ENCODE results near the gene KCNE4. TPM values are rescaled to one million over a fixed set of nuclear protein-coding genes. Genes with fewer than 3 reads are reported as not detected.
A peak's percentile ranks its signal among the peaks of the same experiment; 100 is the strongest.

The KCNE4 gene
- total RNA-seq, 6 experiments from 2014 or later, result 4.6 to 10.5 (median 5.0) TPM

DNA sequence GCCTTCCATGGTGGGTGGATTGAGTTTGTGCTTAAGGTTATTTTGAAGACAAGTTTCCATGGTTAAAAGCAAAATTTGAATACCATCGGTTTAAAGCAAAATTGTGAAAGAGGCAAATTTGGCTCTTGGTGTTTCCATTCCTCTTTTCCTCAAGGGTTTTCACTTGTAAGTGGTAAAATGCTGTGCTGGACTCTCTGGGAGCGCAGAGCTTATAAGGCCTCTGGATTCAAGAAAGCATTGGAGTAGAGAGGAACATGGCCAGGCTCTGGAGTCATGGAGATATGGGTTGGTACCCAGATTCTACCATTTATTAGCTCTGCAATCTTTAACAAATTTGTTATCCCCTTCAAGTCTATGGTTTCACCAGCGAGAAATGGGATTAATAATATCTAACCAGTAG, 17.5 kb downstream of the KCNE4 start:
- H3K4me1 Mint-ChIP-seq (ENCODE audit: low read depth), result peaks cover 19% of the 10 kb centered on the region
- no peak for TF ChIP-seq CTCF (IDR thresholded peaks at IDR 0.05)
- H3K4me3 Mint-ChIP-seq, result no peak overlapping the region
- no peaks in the 10 kb centered on the region; the same call in 1 of the 2 replicates for H3K36me3 Mint-ChIP-seq (ENCODE audit: low read depth)
- H3K27ac Mint-ChIP-seq, result no peak overlapping the region
- DNase-seq, result no peak
- H3K9me3 Mint-ChIP-seq, result no peaks in the 10 kb centered on the region
- H3K27me3 Mint-ChIP-seq (ENCODE audit: insufficient read depth), result no peaks in the 10 kb centered on the region

DNA sequence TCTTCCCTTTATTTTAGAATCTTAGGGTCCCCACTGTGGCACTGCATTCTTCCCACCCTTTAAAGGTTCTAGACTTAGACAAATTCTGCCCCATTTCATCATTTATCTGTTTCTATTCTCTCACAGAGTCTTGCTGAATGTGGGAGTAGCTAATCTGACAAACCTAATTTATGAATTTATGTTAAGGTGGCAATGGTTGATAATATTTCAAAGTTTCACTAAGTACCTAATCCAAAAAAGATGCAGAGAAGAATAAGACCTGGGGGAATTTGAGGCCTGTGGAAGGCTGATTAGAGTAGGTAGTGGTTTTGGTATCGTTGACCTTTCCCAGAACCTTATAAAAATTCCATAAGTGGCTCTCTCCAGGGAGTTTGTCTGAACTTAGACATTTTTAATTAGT, 18.0 kb downstream of the KCNE4 start:
- no peak overlapping the region for H3K27ac Mint-ChIP-seq
- no peak for DNase-seq
- no peaks in the 10 kb centered on the region; the same call in 1 of the 2 replicates for H3K36me3 Mint-ChIP-seq (ENCODE audit: low read depth)
- no peak overlapping the region for H3K4me3 Mint-ChIP-seq
- TF ChIP-seq CTCF (IDR thresholded peaks at IDR 0.05), result no peak
- H3K27me3 Mint-ChIP-seq (ENCODE audit: insufficient read depth), result no peaks in the 10 kb centered on the region
- no peaks in the 10 kb centered on the region for H3K9me3 Mint-ChIP-seq
- H3K4me1 Mint-ChIP-seq (ENCODE audit: low read depth), result peaks cover 18% of the 10 kb centered on the region

DNA sequence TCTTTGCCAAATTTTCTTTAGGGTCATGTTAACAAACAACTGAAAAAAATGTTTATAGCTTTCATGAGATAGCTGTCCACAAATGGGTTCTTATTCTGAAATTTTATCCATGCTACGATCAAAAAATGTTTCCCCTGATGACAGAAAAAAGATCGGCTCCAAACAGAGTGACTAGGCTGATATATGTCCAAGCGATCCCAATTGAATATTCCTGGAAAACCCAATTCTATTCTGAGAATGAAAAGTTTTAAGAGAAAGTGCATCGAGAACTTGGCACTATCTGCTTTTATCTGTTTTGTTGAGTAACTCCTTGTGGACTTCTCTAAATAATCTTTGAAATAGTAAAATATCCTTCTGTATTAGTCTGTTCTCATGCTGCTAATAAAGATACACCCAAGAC, 19.1 kb downstream of the KCNE4 start:
- Mint-ChIP-seq H3K27ac (no peak overlapping the region), H3K36me3 (ENCODE audit: low read depth) (peaks cover 4% of the 10 kb centered on the region), H3K4me1 (ENCODE audit: low read depth) (peaks cover 27% of the 10 kb centered on the region), H3K27me3 (ENCODE audit: insufficient read depth) (no peaks in the 10 kb centered on the region), H3K4me3 (no peak overlapping the region), H3K9me3 (no peaks in the 10 kb centered on the region)
- TF ChIP-seq CTCF (IDR thresholded peaks at IDR 0.05), result no peak
- no peak for DNase-seq

- H3K36me3 Mint-ChIP-seq (ENCODE audit: low read depth), result peaks cover 14% of the 10 kb centered on the region
- H3K4me1 Mint-ChIP-seq (ENCODE audit: low read depth), result peaks cover 42% of the 10 kb centered on the region
- H3K27me3 Mint-ChIP-seq (ENCODE audit: insufficient read depth), result no peaks in the 10 kb centered on the region
- H3K4me3 Mint-ChIP-seq, result no peak overlapping the region
- TF ChIP-seq CTCF (IDR thresholded peaks at IDR 0.05), result no peak
- DNase-seq, result no peak
- no peaks in the 10 kb centered on the region; the same call in 1 of the 2 replicates for H3K9me3 Mint-ChIP-seq
- no peak overlapping the region for H3K27ac Mint-ChIP-seq
Observed at GRCh38 chr2:223072826-223073225, 20.8 kb downstream of the KCNE4 start.

DNA sequence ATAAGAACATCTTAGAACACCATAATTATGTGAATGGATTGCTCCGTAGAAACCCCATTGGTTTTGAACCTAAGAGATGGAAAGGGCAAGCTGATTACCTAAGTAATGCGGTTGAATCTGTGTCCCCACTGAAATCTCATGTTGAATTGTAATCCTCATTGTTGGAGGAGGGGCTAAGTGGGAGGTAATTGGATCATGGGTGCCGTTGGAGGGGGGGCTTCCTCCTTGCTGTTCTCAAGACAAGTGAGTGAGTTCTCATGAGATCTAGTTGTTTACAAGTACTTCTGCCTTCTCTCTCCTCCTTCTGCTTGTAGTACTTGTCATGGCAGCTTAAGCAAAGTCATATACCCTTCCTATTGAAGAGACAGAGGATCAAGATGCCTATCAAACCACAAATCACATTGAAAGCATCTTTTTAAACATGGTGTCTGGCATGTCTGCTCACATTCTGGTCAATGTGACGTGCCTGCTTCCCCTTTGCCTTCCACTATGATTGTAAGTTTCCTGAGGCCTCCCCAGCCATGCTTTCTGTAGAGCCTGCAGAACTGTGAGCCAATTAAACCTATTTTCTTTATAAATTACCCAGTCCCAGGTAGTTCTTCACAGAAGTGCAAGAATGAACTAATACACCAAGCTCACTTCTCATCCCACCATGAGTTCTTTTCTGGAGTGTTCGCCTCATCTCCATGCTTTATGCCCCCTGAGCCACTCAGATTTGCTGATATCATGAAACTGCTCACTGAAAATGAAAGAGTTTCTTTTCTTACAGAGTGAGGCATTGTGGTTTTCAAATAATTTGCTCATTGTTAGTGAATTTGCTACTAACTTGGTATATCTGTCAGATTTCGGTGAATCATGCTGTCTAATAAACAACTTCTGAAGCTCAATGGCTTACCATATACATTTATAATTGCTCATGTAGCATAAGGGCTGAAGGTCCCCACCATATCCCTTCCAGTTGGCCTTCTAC, 23.6 kb downstream of the KCNE4 start:
- Mint-ChIP-seq H3K4me1 (ENCODE audit: low read depth) (peaks cover 49% of the 10 kb centered on the region), H3K4me3 (no peak overlapping the region), H3K27ac (no peak overlapping the region), H3K9me3 (no peaks in the 10 kb centered on the region; the same call in 1 of the 2 replicates), H3K36me3 (ENCODE audit: low read depth) (peaks cover 14% of the 10 kb centered on the region), H3K27me3 (ENCODE audit: insufficient read depth) (no peaks in the 10 kb centered on the region)
- DNase-seq, result peak; percentile 19
- no peak for TF ChIP-seq CTCF (IDR thresholded peaks at IDR 0.05)
